ENCODE results near the gene MED10. TPM values are rescaled to one million over a fixed set of nuclear protein-coding genes. Genes with fewer than 3 reads are reported as not detected.

The MED10 gene
- total RNA-seq, 1 donor from 2014 or later, result 27.1 TPM

DNA sequence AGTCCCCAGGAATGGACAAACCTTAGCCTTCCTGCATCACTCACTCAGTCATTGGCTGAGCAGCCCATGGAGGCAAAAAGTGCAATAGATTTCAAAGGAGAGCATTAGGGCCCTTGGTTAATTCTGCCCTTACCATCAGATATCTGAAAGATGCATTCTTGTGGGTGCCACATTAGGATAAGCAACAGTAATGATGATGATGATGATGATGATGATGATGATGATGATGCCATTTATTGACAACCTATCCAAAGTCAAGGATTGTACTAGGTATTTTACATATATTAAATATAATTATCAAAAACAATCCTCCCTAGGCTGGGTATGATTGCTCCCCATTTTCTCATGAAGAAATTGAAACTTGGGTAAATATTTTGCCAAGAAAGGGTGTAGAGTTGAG is 9.6 kb upstream of the MED10 start:
- no peak for TF ChIP-seq CTCF (IDR thresholded peaks at IDR 0.05; ENCODE audit: unreplicated experiment)
- DNase-seq (ENCODE audit: low spot score, unreplicated experiment), result no peak
- no peak overlapping the region for H3K27ac Mint-ChIP-seq
- no peak overlapping the region for H3K4me3 Mint-ChIP-seq (ENCODE audit: low read depth)
- no peaks in the 10 kb centered on the region for H3K9me3 Mint-ChIP-seq (ENCODE audit: low read depth)
- no peaks in the 10 kb centered on the region for H3K36me3 Mint-ChIP-seq (ENCODE audit: insufficient read depth)
- peaks cover 6% of the 10 kb centered on the region for H3K4me1 Mint-ChIP-seq (ENCODE audit: low read depth)
- peaks cover 31% of the 10 kb centered on the region for H3K27me3 Mint-ChIP-seq

DNA sequence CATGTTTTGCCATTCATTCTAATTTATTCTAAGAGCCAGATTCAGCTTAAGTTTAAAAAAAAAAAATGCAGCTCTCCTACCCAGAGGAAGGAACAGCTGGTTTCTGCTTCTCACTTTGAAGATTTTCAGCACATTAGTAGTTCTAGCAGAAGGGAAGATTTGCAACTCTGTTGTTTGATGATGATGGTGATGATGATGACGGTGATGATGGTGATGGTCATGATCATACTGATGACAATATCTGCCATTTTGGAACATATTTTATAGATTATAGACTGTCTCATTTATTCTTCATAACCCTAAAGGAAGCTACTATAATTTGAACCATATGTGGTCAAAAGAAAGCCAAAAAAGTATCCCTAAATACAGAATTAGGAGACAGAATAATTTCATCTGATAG is 7.9 kb upstream of the MED10 start:
- no peak overlapping the region for H3K4me3 Mint-ChIP-seq (ENCODE audit: low read depth)
- no peaks in the 10 kb centered on the region for H3K9me3 Mint-ChIP-seq (ENCODE audit: low read depth)
- peaks cover 23% of the 10 kb centered on the region for H3K27me3 Mint-ChIP-seq
- DNase-seq (ENCODE audit: low spot score, unreplicated experiment), result no peak
- H3K4me1 Mint-ChIP-seq (ENCODE audit: low read depth), result peaks cover 6% of the 10 kb centered on the region
- no peak overlapping the region for H3K27ac Mint-ChIP-seq
- TF ChIP-seq CTCF (IDR thresholded peaks at IDR 0.05; ENCODE audit: unreplicated experiment), result no peak
- H3K36me3 Mint-ChIP-seq (ENCODE audit: insufficient read depth), result no peaks in the 10 kb centered on the region

DNA sequence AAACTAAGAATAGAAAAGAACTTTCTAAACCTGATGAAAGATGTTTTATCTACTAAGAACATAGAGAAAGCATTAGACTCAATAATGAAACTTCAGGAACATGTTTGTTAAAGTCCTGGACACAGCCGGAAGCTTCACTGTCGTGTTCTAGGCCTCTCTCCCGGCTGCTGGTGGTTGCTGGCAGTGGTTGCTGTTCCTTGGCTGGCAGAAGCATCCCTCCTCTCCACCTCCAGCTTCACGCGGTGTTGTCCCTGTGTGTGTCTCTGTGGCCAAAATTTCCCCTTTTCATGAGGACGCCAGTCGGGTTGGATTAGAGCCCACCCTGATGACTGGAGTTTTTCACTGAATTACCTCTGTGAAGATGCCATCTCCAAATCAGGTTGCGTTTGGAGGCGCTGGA is 6.5 kb upstream of the MED10 start:
- Mint-ChIP-seq H3K36me3 (ENCODE audit: insufficient read depth) (no peaks in the 10 kb centered on the region), H3K4me3 (ENCODE audit: low read depth) (no peak overlapping the region), H3K4me1 (ENCODE audit: low read depth) (peaks cover 8% of the 10 kb centered on the region), H3K27ac (no peak overlapping the region), H3K27me3 (peaks cover 12% of the 10 kb centered on the region), H3K9me3 (ENCODE audit: low read depth) (no peaks in the 10 kb centered on the region)
- DNase-seq (ENCODE audit: low spot score, unreplicated experiment), result no peak
- TF ChIP-seq CTCF (IDR thresholded peaks at IDR 0.05; ENCODE audit: unreplicated experiment), result no peak

DNA sequence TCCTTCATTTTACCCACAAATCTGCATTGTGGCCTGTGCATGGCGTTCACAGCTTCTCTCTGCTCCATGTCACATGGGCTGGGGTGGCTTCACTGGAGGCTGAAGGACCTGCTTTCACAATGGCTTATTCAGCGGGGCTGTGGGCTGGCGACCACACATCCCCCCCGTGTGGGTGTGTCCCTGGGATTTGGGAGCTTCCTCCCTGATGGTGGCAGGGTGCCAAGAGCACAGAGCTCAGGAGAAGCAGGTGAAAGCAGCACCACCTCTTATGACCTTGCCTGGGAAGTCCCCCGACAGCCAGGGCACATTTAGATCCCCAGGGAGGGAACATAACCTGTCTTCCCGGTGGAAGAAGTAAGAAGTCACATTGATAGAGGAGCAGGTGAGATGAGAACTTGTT is 5.0 kb upstream of the MED10 start:
- TF ChIP-seq CTCF (IDR thresholded peaks at IDR 0.05; ENCODE audit: unreplicated experiment), result no peak
- Mint-ChIP-seq H3K36me3 (ENCODE audit: insufficient read depth) (peaks cover under 1% of the 10 kb centered on the region), H3K27me3 (peaks cover 8% of the 10 kb centered on the region), H3K4me3 (ENCODE audit: low read depth) (no peak overlapping the region), H3K4me1 (ENCODE audit: low read depth) (peaks cover 11% of the 10 kb centered on the region), H3K9me3 (ENCODE audit: low read depth) (no peaks in the 10 kb centered on the region), H3K27ac (no peak overlapping the region)
- no peak for DNase-seq (ENCODE audit: low spot score, unreplicated experiment)

DNA sequence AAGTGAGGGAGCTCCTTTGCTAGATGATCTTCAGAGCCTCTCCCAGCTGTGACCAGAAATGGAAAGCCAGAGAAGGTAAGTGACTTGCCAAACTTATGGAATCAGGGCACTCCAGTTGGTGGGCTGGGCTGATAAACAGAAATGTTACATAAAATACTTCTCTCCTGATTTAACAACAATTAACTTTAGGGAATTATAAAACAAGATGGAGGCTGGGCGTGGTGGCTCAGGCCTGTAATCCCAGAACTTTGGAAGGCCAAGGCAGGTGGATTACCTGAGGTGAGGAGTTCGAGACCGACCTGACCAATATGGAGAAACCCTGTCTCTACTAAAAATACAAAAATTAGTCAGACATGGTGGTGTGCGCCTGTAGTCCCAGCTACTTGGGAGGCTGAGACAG is 899 bp upstream of the MED10 start:
- H3K27ac Mint-ChIP-seq, result no peak overlapping the region
- peak overlapping the region; percentile 97 for H3K4me3 Mint-ChIP-seq (ENCODE audit: low read depth)
- TF ChIP-seq CTCF (IDR thresholded peaks at IDR 0.05; ENCODE audit: unreplicated experiment), result no peak
- peaks cover 13% of the 10 kb centered on the region for H3K36me3 Mint-ChIP-seq (ENCODE audit: insufficient read depth)
- H3K4me1 Mint-ChIP-seq (ENCODE audit: low read depth), result peaks cover 24% of the 10 kb centered on the region
- no peaks in the 10 kb centered on the region for H3K9me3 Mint-ChIP-seq (ENCODE audit: low read depth)
- DNase-seq (ENCODE audit: low spot score, unreplicated experiment), result no peak
- no peaks in the 10 kb centered on the region for H3K27me3 Mint-ChIP-seq
